GM18868 (cell line): Measurements from ENCODE around the gene UTP20.

Experiments
- ATAC-seq: cut with Tn5 transposase; IDR thresholded peaks from one replicate; pipeline ENCODE4 v1.9.1; 2021; ENCODE audit warnings: mild to moderate bottlenecking, moderate library complexity; ENCODE audit not compliant: unreplicated experiment

The UTP20 gene

DNA sequence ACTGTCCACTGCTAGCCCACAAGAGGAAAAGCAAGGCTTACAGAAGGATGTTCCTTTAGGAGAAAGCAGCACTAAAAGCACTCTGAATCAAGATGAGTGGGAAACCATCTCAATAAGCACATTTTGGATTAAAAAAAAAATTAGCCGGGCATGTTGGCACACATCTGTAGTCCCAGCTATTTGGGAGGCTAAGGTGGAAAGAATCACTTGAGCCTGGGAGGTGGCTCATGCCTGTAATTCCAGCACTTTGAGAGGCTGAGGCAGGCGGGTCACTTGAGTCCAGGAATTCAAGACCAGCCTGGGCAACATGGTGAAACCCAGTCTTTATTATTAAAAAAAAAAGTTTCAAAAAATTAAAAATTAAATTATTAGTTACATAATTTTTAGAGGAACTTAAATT is 144.7 kb downstream of the UTP20 start:
- ATAC-seq: no peak

DNA sequence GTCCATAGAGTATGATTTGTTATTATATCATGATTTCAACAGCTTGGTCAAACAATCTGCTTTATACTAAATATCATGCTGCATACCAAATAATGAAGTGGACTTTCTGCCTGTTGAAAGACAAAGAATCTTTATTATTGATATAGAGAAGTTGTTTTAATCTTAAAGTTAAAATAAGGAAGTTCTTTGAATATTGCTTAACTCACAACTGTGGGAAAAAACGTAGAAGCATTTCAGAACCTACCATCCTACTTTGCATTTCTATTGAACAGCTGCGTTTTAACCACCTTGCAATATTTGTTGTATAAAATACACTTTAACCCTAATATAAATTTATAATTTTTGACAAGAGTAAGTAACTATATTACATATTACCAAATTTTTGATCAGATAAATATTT is 150.6 kb downstream of the UTP20 start:
- no peak for ATAC-seq

DNA sequence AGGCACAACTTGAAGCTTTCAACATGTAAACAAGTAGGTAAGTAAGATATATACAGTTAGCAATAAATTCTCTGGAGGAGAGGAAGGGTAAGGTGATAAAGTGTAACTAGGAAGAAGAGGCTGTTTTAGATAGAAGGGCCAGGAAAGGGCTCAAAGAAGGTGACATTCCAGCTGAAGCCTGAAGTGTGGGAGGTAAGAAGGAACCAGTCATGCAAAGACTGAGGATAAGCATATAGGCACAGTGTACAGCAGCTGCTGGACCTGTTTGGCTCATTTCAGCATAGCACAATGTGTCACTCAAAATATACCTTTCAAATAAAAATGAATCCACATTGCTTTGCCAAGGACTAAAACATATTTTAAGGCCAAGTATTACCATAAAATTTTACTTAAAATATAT is 156.2 kb downstream of the UTP20 start:
- no peak for ATAC-seq
